HG03095 (cell line): ENCODE data around the gene RNASE2.
"Not testable (repeated sequence)": the region's sequence is repeated elsewhere in the genome, so short reads cannot be mapped to it uniquely, and the experiment has no call there.

Source experiments
- ATAC-seq: cut with Tn5 transposase; IDR thresholded peaks from one replicate; pipeline ENCODE4 v1.9.1; 2021; ENCODE audit warnings: moderate library complexity; ENCODE audit not compliant: unreplicated experiment

RNASE2 gene

DNA sequence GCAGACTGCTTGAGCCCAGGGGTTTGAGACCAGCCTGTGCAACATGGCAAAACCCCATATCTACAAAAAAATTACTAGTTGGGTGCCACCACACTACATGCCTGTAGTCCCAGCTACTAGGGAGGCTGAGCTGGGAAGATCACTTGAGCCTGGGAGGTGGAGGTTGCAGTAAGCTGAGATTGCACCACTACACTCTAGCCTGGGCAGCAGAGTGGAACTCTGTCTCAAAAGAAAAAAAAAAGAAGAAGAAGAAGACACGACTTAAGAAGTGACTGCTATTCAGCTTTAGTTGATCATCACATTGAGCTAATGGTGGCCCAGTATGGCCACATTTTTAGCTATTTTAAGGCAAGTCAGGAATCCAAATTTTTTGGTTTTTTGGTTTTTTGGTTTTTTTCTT is 25.6 kb downstream of the RNASE2 start:
- no peak for ATAC-seq

DNA sequence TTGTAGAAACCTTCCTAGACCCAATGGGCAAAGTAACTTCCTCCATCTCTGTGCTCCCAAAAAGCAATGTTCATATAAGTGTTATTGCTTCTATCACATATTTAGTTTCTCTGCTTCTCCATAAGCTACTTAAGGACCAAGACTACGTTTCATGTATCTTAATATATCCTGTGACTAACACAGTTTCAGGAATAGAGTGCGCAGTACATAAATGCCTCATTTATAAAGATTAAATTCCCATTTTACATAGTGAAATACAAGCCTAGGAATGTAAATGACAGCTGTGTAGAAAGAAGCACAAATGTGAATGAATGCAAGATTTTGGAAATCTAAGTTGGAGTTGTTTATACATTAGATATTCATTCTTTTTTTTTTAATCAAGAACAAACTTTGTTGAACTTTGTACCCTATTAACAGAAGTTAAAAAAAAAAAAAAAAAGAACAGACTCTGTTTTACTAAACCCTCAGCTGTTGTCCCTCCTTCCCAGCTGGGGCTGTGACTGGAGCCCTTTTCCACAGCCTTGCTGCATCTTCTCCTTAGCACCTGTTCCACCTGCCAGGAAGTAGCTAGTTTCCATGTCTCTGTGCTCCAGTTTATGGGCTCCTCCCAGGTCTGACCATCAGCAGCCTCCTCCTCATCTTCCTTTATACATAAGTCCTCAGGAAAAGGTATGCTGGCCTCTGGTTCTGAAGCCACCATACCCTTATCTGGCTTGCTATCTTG is 27.5 kb downstream of the RNASE2 start:
- ATAC-seq: no peak

DNA sequence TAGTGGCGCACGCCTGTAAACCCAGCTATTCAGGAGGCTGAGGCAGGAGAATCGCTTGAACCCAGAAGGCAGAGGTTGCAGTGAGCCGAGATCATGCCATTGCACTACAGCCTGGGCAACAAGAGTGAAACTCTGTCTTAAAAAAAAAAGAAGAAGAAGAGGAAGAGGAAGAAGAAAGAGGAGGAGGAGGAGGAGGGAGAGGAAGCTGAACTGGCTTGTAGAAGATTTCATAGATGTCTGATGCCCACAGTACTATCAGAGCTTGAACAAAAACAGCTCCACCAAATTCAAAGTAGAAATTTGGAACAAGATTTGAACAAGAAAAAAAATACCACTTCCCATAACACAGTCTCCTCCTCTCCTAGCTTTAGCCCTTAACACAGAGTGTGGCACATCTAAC is 30.4 kb downstream of the RNASE2 start:
- ATAC-seq: not testable (repeated sequence)

DNA sequence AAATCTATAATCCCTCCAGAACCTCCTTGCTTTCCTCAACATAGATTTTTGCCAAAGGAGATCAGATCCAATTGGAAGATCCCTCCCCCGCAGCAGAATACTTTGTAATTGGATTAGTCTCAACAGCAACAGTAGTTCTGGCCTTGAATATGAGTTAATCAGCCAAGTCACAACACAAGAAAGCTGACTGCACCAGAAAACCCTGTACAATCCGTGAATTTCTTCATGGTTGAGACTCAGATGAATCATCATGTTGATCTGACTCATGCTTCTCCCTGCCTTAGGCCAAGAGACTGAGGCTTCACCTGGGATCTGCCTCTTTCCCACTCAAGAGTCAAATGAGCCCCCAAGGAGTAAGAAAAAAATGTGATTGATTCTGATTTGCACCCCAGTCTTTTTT is 31.5 kb downstream of the RNASE2 start:
- ATAC-seq: no peak

DNA sequence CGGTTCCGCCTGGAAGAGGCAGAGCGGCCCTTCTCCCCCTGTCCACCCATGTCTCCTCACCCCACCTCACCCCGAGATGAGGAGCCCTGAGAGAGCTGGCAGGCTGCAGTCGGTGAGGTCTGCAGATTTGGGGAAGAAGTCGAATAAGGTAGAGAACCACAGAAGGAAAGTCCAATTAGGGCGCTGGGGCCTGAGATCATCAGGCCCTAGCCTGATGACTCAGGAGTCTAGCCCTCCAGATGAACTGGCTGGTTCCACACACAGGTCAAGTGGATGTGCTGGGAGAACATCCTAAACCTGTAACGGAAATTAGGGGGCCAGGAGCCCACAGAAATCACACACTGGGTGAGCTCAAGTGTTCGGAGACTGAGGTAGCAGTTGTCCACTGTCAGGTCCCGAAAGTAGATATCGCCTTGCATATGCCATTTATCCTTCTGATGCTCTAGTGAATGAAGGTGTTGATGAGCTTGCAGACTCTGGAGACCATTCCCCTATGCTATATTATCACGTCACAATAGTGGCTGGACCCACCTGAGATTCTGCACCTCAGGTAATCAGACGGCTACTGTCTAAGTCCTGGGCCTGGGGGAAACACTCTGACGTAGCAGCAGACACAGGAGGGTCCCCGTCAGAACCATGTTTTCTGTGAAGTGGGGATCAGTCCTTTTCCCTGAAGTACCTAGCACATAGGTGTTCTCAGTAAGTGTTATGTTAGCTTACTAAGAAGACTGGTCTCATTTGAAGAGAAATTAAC is 33.6 kb downstream of the RNASE2 start:
- ATAC-seq: no peak

DNA sequence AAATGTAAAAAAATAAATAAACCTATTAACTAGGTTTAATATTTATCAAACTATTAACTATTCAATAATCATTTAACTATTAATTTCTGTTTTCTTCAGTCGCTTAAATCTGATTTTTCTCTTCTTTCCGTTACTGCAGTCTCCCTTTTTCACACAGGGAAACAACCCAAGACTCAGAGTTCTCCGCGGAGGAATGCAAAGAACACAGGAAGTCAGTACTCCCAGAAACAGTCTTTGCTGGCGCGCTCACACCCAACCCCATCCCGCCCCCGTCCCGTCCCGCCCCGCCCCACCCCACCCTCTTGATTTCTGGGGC is 34.1 kb downstream of the RNASE2 start:
- no peak for ATAC-seq

DNA sequence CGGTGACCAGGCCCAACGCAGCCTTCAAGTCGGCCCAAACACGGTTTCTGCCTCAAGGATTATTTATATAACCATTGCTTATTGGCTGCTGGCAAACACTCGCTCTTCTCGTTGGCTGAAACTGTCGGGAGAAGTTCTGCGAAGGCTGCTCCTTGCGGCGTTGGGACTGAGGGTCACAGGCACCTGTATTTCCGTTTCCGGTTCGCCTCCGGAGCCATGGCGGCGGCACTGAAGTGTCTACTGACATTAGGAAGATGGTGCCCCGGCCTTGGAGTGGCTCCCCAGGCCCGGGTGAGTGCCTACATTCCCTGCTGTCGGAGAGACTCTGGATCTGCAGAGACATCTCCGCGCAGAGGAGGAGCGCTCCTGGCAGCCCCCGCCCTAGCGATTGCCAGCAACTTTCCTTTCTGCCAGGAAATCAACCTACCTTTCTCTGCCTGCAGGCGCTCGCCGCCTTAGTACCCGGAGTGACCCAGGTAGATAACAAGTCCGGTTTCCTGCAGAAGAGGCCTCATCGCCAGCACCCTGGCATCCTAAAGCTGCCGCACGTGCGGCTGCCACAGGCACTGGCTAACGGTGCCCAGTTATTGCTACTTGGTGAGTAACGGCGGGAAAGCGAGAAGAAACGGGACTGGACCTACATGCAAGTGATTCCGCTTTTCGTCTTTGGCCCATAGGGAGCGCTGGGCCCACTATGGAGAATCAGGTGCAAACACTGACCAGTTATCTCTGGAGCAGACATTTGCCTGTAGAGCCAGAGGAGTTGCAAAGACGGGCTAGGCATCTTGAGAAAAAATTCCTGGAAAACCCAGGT is 34.7 kb downstream of the RNASE2 start, which contains the start of gene METTL17:
TSS of gene METTL17 (plus strand) at position 194 of the 814 bp plus-strand sequence. CDS start at position 217, 23 bp downstream.
- peak; percentile 94 for ATAC-seq

DNA sequence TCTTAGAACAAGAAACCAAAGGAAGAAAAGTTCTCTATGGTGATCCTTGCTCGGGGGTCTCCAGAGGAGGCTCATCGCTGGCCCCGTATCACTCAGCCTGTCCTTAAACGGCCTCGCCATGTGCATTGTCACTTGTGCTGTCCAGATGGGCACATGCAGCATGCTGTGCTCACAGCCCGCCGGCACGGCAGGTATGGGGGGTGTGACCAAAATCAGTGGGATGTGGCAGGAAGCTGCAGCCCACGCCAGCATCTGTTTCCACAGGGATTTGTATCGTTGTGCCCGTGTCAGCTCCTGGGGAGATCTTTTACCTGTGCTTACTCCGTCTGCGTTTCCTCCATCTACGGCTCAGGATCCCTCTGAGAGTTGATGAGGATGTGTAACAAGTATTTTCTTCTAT is 41.2 kb downstream of the RNASE2 start:
- ATAC-seq: no peak

DNA sequence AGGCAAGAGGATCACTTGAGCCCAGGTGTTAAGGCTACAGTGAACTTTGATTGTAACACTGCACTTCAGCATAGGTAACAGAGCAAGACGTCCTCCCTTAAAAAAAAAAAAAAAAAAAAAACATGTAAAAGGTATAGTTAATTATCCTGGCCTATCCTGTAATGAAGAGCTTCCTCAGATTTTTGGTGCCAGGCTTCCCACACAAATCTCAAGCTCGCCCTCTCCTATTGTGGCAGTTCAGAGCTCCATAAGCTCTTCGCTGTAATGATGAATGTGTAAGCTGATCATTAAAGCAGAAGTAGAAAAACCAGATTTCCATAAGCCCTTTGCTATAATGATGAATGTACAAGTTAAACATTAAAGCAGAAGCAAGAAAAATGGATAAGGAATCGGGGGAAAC is 41.8 kb downstream of the RNASE2 start:
- no peak for ATAC-seq

DNA sequence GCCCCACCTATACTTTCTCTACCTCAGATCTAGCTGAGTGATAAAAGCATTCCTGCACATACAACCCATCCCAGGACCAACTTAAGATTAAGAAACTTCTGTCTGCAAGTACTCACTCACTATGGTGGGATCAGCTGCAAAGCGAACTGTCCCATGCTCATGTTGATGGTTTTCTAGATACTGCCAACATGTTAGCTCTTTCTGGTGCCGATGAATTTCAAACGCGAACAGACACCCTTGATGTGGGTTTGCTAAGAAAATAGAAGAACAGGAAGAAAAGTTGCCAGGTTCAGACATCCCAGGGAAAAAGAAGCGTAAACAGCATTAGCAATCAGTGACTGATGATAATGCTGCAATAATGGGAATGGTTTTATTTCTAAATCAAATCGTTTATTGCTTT is 42.3 kb downstream of the RNASE2 start:
- ATAC-seq: no peak

DNA sequence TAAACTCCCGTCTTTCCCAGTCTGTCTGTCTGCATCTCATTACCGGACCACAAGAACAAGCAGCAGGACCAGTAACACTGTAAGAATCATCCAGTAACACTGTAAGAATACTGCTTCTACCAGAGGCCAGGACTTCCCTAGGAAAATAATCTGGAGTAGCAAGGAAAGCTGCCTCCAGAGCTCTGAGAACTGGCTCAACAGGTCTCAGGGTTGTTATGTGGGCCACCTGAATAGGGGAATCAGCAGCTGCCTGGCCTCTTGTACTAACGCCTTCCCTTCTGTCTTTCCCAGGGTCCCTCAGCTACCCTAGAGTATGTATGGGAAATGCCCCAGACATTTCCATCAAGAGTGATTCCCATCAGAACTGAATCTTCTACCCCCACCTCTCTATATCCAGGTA is 42.9 kb downstream of the RNASE2 start:
- no peak for ATAC-seq

DNA sequence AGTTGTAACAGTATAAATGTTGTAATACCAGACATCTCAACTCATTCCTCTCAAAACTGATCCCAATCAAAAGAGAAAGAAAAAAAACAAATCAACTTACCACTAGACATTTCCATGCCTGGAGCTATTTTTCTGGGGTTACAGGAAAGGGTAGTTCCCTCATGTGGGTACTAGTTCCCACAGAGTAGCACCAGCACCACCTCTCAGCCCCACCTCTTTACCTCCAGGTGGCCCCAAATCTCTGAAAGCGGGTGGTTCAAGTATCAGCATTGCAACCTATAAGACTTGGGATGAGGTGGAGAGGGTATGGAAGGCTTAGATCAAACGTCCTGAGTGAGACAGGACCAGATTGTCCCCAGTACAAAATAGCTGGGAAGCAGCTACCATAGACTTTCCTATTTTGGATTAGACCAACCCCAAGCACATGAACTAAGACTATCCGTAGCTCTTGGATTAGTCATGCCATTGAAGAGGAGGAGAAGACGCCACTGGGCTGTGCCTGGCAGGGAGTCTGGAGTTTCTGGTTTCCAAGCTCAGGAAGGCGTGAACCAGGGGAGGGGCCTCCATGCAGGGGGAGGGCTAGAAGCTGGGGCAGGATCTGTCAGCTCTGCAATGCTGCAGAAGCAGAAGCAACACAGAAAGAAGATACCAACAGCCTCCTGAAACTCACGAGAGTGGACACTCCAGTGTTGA is 43.5 kb downstream of the RNASE2 start, which contains the start of gene SLC39A2:
TSS of gene SLC39A2 (plus strand) at position 620 of the 693 bp plus-strand sequence. CDS start 154 bp downstream, outside the sequence.
- no peak for ATAC-seq

DNA sequence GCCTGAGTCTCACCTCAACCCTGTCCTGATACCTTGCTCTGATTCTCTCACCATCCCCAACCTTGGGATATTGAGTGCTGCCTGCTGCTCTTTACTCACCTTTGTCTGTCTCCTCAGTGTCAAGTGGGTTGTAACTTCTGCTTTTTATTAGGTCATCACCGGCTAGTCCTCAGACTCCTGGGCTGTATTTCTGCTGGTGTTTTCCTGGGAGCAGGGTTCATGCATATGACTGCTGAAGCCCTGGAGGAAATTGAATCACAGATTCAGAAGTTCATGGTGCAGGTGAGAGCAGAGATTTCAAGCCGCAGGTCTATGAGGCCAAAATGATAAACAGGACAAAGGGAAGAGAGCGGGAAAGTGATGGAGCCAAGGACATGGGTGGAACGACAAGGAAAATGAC is 44.3 kb downstream of the RNASE2 start:
- ATAC-seq: no peak

DNA sequence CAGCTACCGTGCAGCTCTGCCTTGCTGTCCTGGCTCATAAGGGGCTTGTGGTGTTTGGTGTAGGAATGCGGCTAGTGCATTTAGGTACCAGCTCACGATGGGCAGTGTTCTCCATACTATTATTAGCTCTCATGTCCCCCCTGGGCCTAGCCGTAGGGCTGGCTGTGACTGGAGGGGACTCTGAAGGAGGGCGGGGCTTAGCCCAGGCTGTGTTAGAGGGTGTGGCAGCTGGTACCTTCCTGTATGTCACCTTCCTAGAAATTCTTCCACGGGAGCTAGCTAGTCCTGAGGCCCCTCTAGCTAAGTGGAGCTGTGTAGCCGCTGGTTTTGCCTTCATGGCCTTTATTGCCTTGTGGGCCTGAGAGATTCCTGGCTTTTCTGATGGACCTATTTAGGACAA is 45.9 kb downstream of the RNASE2 start:
- no peak for ATAC-seq

DNA sequence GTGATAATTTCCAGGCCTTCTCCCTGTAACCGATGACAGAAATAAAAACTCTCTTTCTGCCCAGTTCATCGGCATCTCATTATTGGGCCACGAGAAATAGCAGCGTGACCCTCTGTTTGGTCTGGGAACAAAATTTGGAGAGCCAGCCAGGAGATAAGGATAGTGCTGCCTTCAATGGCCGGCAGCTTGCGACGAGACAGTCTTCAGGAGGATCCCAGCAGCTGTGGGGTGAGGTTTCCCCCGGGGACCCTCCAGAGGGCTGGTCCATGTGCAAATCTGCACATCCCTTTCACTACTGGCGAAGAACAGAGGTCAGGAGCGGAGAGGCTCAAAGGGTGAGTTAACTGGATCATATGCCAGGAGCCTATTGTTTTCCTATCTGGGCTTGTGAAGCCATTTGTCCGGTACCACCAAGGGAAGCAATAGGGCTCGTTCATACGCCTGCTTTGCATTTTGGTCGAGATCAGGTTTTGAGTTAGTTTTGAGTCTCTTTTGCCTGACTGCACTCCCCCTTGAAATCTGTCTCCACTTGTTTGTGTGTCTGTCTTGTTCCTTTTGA is 48.6 kb downstream of the RNASE2 start:
- ATAC-seq: no peak
